GM12801 (cell line): ENCODE data around the gene EIF2B4.

Source experiments
- CTCF ChIP-seq: IDR thresholded peaks from one replicate; pipeline ENCODE4 v1.5.1; 2011; ENCODE audit warnings: control low read depth; ENCODE audit not compliant: insufficient read length; ENCODE audit errors: extremely low read depth

The EIF2B4 gene

GRCh38 chr2:27350106-27350693, 19.9 kb downstream of the EIF2B4 start:
- no peak for TF ChIP-seq CTCF

GRCh38 chr2:27347641-27348040, 22.5 kb downstream of the EIF2B4 start:
- no peak for TF ChIP-seq CTCF

- no peak for TF ChIP-seq CTCF
These were observed 34.0 kb downstream of the EIF2B4 start for GRCh38 chr2:27336173-27336572.

- no peak for TF ChIP-seq CTCF
These were observed 34.8 kb downstream of the EIF2B4 start for GRCh38 chr2:27335311-27335710.

- no peak for TF ChIP-seq CTCF
These were observed 45.4 kb downstream of the EIF2B4 start for GRCh38 chr2:27324720-27325119.

- TF ChIP-seq CTCF: no peak
These were observed 46.4 kb downstream of the EIF2B4 start for GRCh38 chr2:27323596-27324285.

GRCh38 chr2:27322766-27323595, 47.2 kb downstream of the EIF2B4 start, which contains the start of gene MPV17:
TSS of gene MPV17 (minus strand) at chr2:27323097. CDS start at chr2:27322517, 580 bp downstream.
- no peak for TF ChIP-seq CTCF
